Motor neuron (in vitro differentiated cells): ENCODE results near the gene BCAN. TPM values are rescaled to one million over a fixed set of nuclear protein-coding genes. Genes with fewer than 3 reads are reported as not detected.
A peak's percentile ranks its signal among the peaks of the same experiment; 100 is the strongest.

Experiments used
- ATAC-seq, 8 experiments: fragments of 200-7000 bp; cut with Tn5 transposase; replicated peaks in 6 of 8; 2 replicates each; pipeline ENCODE4 v1.8.0; 2021; ENCODE audit warnings: mild to moderate bottlenecking in 8 of 8, moderate library complexity in 8 of 8
- H3K27ac ChIP-seq, 2 donors: fragments of 250-450 bp; sonication (Bioruptor Pico); 2 replicates each; pipeline ENCODE4 v1.9.0; 2021; ENCODE audit warnings: antibody characterized with exemption in 2 of 2, mild to moderate bottlenecking in 2 of 2, moderate library complexity in 1 of 2
- H3K4me1 ChIP-seq, 2 donors: fragments of 250-450 bp; sonication (Bioruptor Pico); replicated peaks in 1 of 2; 2 replicates each; pipeline ENCODE4 v1.6.1; 2021; ENCODE audit warnings: antibody characterized with exemption in 2 of 2, mild to moderate bottlenecking in 2 of 2, moderate library complexity in 1 of 2
- H3K4me3 ChIP-seq, 5 donors: fragments of 250-450 bp; sonication (Bioruptor Pico); 2 replicates each; pipeline ENCODE4 v1.9.0; 2021; ENCODE audit warnings: antibody characterized with exemption in 5 of 5, mild to moderate bottlenecking in 5 of 5, moderate library complexity in 4 of 5
- WGBS, 10 experiments: fragments of 450-650 bp; shearing (Covaris generic); methylation state at CpG; one replicate each; pipeline ENCODE4 v1.0.0; 2022; 5-methylcytosine and 5-hydroxymethylcytosine counted together
- in situ Hi-C, 9 experiments: fragments of 400-800 bp; cut with MboI; loops; one replicate each; pipeline ENCODE4 v1.15.0; 2021; ENCODE audit warnings: low sequenced_read_pairs in 9 of 9, low pct_unique_long_range_greater_than_20kb in 2 of 9; ENCODE audit not compliant: unreplicated experiment in 9 of 9
- total RNA-seq, 8 experiments: library from RNA; unstranded; fragments of 300-600 nt; gene quantifications; 2 replicates each; pipeline versions ENCODE4 v1.2.3 to v1.2.4, GENCODE V29; 2022

The BCAN gene, protein sequence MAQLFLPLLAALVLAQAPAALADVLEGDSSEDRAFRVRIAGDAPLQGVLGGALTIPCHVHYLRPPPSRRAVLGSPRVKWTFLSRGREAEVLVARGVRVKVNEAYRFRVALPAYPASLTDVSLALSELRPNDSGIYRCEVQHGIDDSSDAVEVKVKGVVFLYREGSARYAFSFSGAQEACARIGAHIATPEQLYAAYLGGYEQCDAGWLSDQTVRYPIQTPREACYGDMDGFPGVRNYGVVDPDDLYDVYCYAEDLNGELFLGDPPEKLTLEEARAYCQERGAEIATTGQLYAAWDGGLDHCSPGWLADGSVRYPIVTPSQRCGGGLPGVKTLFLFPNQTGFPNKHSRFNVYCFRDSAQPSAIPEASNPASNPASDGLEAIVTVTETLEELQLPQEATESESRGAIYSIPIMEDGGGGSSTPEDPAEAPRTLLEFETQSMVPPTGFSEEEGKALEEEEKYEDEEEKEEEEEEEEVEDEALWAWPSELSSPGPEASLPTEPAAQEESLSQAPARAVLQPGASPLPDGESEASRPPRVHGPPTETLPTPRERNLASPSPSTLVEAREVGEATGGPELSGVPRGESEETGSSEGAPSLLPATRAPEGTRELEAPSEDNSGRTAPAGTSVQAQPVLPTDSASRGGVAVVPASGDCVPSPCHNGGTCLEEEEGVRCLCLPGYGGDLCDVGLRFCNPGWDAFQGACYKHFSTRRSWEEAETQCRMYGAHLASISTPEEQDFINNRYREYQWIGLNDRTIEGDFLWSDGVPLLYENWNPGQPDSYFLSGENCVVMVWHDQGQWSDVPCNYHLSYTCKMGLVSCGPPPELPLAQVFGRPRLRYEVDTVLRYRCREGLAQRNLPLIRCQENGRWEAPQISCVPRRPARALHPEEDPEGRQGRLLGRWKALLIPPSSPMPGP
- total RNA-seq: 10 to 100 TPM in 1 of 8 experiments, 1 to 10 TPM in 4, under 1 TPM in 3; 0.66 to 25.1 (median 1.7) TPM

DNA sequence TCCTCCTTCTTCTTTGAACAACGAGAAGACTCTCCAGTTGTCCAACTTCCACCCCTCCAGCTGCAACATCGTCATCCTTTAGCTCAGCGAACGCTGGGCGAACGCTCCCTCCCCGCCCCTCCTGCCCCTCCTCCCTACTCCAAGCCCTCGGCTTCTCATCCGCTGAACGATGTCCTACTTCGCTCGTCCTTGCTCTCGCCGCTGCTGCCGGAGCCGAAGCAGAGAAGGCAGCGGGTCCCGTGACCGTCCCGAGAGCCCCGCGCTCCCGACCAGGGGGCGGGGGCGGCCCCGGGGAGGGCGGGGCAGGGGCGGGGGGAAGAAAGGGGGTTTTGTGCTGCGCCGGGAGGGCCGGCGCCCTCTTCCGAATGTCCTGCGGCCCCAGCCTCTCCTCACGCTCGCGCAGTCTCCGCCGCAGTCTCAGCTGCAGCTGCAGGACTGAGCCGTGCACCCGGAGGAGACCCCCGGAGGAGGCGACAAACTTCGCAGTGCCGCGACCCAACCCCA is at the start of gene BCAN:
BCAN (plus strand) TSS at position 357 of the 504 bp plus-strand sequence. CDS start 3,938 bp downstream, outside the sequence.
- peak; percentile 78 to 93 (median 90) for ATAC-seq
- Histone ChIP-seq H3K4me1 (peaks cover 20 to 21% of the 10 kb centered on the region in 2 donors), H3K27ac (no peak within 1 kb of the TSS), H3K4me3 (peak within 1 kb of the TSS; percentile 28 to 43 (median 36))
- WGBS, 10 experiments: 0 to 3% (median 1%) methylated on average over 2 to 19 of the region's 46 CpGs; no CpG with 5 or more reads in 6 of the 10 experiments
- in situ Hi-C loops: no loop called here

DNA sequence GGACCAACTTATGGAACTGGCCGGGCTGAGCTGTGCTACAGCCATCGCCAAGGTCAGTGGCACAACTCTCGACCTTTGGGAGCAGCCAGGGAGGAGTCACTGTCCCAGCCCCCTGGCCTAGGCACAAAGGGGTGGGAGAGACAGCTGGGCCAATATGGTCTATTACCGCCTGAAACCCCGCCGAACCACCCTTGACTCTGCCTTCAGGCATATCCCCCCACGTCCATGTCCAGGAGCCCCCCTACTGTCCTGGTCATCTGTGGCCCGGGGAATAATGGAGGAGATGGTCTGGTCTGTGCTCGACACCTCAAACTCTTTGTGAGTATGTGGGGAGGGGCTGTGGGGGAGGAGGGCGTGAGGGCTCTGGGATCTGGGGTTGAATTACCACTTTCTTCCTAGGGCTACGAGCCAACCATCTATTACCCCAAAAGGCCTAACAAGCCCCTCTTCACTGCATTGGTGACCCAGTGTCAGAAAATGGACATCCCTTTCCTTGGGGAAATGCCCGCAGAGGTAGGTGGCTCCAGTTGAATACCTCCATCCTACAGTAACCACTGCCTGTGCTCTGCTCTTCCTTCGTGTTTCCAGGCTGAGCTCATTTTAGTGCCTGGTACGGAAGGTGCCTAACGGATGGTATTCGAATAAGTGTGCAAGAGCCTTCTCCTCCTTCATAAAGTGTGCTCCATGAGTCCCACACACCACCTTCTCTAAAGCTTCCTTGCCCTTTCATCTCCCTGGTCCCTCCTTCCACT is 49.6 kb upstream of the BCAN start:
- WGBS, 10 experiments: 33 to 93% (median 71%) methylated on average over 1 to 8 of the region's 16 CpGs; no CpG with 5 or more reads in 3 of the 10 experiments
- H3K4me3 ChIP-seq: peak overlapping the region; percentile 52 to 83 (median 75)
- H3K4me1 ChIP-seq: peaks cover 20 to 28% of the 10 kb centered on the region in 2 donors
- peak overlapping the region in 1 of 2 donors; percentile 53 for H3K27ac ChIP-seq
- in situ Hi-C loops: no loop called here
- ATAC-seq: no peak

DNA sequence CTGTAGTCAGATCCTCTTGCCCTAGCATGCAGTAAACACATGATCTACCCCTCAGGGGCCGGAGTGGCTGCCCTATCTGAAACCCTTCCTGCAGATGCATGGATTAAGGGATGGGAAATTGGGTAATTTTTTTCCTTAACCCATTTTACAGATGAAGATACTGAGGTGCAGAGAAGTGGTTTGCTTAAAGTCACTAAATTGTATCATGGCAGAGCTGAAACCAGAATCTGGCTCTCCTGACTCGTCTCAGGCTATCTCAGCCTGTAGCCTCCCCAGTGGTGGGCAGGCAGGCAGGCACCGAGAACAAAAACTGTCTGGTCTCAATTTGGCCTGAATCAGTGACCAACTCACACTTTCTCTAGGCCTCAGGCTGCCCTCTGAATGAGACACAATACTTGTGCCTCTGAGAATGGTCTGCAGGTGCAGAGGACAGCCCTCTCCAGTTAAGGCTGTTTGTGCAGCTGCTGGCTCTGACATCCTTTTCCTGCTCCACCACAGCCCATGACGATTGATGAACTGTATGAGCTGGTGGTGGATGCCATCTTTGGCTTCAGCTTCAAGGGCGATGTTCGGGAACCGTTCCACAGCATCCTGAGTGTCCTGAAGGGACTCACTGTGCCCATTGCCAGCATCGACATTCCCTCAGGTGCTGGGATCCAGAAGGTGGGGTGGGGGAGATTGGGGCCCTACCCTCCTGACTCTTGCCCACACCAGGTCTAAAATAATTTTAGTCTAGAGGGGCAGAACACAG is 48.8 kb upstream of the BCAN start:
- in situ Hi-C loops: no loop called here
- Histone ChIP-seq H3K4me1 (peaks cover 20 to 28% of the 10 kb centered on the region in 2 donors), H3K4me3 (no peak overlapping the region), H3K27ac (no peak overlapping the region)
- 72 to 100% (median 92%) methylated on average over 2 to 6 of the region's 8 CpGs; no CpG with 5 or more reads in 4 of the 10 experiments for whole genome bisulfite sequencing, 10 experiments
- ATAC-seq: no peak

DNA sequence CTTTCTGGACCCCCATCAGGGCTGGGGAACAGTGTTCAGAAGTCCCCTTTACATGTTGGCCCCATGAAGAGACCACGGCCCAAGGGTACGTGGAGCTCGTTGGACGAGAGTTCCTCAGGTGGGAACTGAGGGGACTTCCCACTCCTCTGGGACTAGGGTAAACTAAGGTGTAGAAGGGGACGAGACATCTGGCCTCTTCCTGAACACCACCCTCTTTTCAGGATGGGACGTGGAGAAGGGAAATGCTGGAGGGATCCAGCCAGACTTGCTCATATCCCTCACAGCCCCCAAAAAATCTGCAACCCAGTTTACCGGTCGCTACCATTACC is 48.3 kb upstream of the BCAN start:
- Histone ChIP-seq H3K27ac (no peak overlapping the region), H3K4me3 (no peak overlapping the region)

DNA sequence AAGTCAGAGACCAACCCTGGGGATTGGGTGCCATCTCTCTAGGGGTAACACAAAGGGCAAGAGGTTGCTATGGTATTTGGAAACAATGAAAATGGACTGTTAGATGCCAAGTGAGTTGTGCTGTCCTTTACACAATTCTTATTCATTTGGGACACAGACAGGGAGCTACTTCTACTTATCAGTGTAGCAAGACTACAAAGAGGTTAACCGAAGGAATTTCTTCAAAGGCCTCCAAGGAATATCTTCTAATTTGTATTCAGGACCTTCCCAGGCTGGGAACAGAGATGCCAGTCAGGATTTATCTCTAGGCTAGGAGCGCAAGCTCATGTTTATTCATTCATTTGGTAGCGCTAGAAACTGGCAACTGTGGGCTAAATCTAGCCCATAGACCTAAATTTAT is 47.7 kb upstream of the BCAN start:
- peak in 1 of 8 experiments; percentile 38 for ATAC-seq
- peak overlapping the region in 1 of 2 donors; percentile 27 for H3K27ac ChIP-seq
- 37 to 96% (median 58%) methylated on average over 2 to 3 of the region's 3 CpGs; no CpG with 5 or more reads in 2 of the 10 experiments for WGBS, 10 experiments
- in situ Hi-C loops: no loop called here
- peaks cover 20 to 28% of the 10 kb centered on the region in 2 donors for H3K4me1 ChIP-seq
- H3K4me3 ChIP-seq: no peak overlapping the region

More for the DNA sequence above, 48.3 kb upstream of the BCAN start:
- ATAC-seq: no peak
- WGBS, 10 experiments: 80 to 100% (median 91%) methylated on average over 1 to 6 of the region's 8 CpGs; no CpG with 5 or more reads in 6 of the 10 experiments
- in situ Hi-C loops: no loop called here
- H3K4me1 ChIP-seq: peaks cover 20 to 28% of the 10 kb centered on the region in 2 donors

DNA sequence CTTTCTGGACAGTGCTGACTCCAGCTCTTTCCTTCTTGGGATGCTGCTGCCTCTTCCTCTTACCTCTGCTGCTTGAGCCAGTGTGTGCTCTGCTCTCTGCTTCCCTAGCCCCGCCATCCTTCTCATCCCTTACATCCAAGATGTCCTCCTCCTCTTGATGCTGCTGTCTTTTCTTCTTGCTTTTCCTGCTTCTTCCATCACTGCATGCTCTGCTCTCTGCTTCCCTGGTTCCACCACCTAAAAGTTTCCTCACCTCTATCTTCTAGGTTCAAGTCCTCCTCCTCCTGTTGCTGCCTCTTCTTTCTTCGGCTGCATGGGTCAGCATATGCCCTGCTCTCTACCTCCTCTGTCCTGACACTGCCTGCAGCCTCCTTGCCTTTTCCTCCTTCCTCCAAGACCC is 46.9 kb upstream of the BCAN start:
- Histone ChIP-seq H3K4me3 (no peak overlapping the region), H3K27ac (no peak overlapping the region), H3K4me1 (peaks cover 20 to 28% of the 10 kb centered on the region in 2 donors)
- ATAC-seq: no peak
- in situ Hi-C loops: no loop called here
- WGBS, 10 experiments: 71 to 100% (median 95%) methylated on average over 1 to 2 of the region's 2 CpGs

DNA sequence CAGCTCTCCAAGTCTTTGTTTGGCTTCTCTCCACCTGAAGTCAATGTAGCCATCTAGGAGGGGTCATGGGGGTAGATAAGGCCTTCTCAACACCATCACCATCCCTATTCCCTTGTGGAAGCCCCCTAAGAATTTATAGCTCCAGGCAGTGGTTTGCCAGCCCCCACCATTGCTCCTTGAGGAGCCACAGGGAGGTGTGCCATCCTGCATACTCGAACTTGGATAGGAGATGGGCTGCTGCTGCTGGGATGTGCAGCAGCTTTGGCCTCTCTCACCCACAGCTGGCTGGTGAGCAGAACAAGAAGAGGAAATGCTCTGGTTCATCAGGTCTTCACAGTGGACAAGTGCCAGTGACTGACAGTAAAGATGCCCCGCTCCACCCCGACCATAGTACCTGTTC is 45.5 kb upstream of the BCAN start:
- no peak for ATAC-seq
- WGBS, 10 experiments: 71 to 100% (median 94%) methylated on average over 1 to 3 of the region's 3 CpGs; no CpG with 5 or more reads in 5 of the 10 experiments
- Histone ChIP-seq H3K4me1 (peaks cover 18 to 28% of the 10 kb centered on the region in 2 donors), H3K27ac (no peak overlapping the region), H3K4me3 (no peak overlapping the region)
- in situ Hi-C loops: no loop called here

DNA sequence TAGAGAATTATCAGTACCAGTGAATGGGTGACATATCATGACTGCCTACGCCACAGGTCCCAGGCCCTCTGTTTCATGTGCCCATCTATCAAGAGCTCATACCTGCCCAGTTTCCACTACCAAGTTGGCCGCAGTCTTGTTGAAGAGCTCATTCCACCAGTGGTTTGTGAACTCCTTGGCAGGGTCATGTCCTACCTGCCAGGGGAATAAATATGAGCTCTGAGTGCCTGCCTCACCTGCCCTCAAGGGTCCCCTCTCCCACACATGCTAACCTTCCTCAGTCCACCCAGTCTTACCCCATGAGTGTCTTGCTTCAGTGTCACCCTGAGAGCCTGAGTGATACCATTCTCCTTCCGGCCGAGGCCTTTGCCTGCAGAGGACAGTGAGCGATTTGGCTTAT is 43.8 kb upstream of the BCAN start:
- in situ Hi-C loops: no loop called here
- no peak for ATAC-seq
- Histone ChIP-seq H3K4me3 (no peak overlapping the region), H3K4me1 (peaks cover 17 to 26% of the 10 kb centered on the region in 2 donors), H3K27ac (no peak overlapping the region)
- WGBS, 10 experiments: 86 to 100% (median 99%) methylated on average over 1 to 5 of the region's 5 CpGs; no CpG with 5 or more reads in 4 of the 10 experiments

DNA sequence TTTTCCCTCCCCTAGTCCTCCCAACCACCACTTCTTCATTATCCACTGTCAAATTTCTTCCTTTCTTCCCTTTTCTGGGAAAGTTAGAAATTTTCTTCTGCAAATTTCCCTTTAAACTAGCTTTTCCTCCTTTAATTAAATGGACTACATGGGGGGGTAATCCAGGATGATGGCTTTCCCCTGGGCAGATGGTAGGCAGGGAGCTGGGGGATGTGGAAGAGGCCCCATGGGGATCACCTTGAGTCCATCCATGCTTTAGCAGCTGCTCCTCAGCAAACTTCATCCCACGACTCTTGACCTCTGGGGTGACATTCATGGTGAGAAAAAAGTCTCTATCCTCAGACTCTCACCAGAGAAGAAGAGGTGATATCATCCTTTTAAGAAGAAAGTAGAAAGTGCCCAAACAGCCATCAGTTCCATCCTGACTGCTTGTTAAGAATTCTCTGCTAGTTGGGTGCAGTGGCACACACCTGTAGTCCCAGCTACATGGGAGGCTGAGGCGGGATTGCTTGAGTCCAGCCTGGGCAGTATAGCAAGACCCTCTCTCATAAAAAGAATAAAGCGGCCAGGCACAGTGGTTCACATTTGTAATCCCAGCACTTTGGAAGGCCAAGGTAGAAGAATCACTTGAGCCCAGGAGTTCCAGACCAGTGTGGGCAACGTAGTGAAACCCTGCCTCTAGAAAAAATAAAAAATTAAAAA is 43.0 kb upstream of the BCAN start:
- in situ Hi-C loops: no loop called here
- H3K4me3 ChIP-seq: no peak overlapping the region
- WGBS, 10 experiments: 88 to 100% (median 100%) methylated on average over 1 to 4 of the region's 4 CpGs
- ATAC-seq: no peak
- H3K4me1 ChIP-seq: peaks cover 17 to 23% of the 10 kb centered on the region in 2 donors
- H3K27ac ChIP-seq: no peak overlapping the region

DNA sequence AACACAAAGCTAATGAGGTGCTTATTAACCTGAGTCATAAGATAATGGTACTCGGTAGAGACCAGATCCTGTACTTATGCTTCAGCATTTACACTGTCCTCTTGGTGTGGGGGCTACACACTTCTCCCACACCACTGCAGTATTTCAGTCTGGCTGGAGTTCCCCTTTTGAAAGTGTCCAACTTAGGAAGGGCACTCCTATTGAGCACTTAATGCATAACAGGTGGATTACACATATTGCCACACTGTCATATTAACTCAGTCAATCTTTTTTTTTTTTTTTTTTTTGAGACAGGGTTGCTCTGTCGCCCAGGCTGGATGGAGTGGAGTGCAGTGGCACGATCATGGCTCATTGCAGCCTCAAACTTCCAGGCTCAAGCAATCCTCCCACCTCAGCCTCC is 42.1 kb upstream of the BCAN start:
- H3K4me3 ChIP-seq: no peak overlapping the region
- 0 to 100% (median 88%) methylated on average over 1 to 3 of the region's 3 CpGs; no CpG with 5 or more reads in 2 of the 10 experiments for WGBS, 10 experiments

DNA sequence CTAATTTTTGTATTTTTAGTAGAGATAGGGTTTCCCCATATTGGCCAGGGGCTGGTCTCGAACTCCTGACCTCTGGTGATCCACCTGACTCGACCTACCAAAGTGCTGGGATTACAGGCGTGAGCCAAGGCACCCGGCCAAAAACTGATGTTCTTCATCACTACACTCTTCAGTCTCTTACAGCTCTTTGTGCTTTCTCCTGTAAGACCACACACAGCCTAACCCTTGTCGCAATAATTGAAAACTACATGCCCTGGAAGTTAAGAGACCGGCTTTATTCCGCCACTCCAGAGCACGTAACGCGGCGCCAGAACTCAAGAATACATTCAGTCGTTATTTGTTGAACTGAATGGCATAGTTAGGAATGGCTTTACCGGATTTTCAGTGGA is 41.2 kb upstream of the BCAN start:
- H3K4me3 ChIP-seq: peak overlapping the region; percentile 53 to 97 (median 71)
- 0 to 11% (median 0%) methylated on average over 2 to 13 of the region's 13 CpGs; no CpG with 5 or more reads in 1 of the 10 experiments for WGBS, 10 experiments

More for the DNA sequence above, 42.1 kb upstream of the BCAN start:
- in situ Hi-C loops: loop anchor here in 4 of 9 experiments (10.0 to 25.0 kb wide), 3 partner anchors 145 to 213 kb away; no protein-coding TSS in a partner anchor
- no peak for ATAC-seq
- no peak overlapping the region for H3K27ac ChIP-seq
- H3K4me1 ChIP-seq: peaks cover 9 to 14% of the 10 kb centered on the region in 2 donors

More for the DNA sequence above, 41.2 kb upstream of the BCAN start:
- in situ Hi-C loops: loop anchor here in 4 of 9 experiments (10.0 to 25.0 kb wide), 3 partner anchors 146 to 213 kb away; no protein-coding TSS in a partner anchor
- Histone ChIP-seq H3K27ac (peak overlapping the region in 1 of 2 donors; percentile 70), H3K4me1 (peaks cover 9 to 14% of the 10 kb centered on the region in 2 donors)
- ATAC-seq: peak in 3 of 8 experiments; percentile 14 to 16 (median 15)
